Neuronal stem cell (in vitro differentiated cells): Measurements from ENCODE around the gene PTGR3.

ENCODE experiments used
- DNase-seq: peaks from one replicate; pipeline ENCODE4 v3.0.0-alpha.2; 2013; ENCODE audit warnings: low spot score
- H2AFZ ChIP-seq: one replicate; pipeline ENCODE4 v1.6.1; 2013; ENCODE audit warnings: mild to moderate bottlenecking, low read length, inconsistent platforms
- H2AK5ac ChIP-seq: 2 replicates; pipeline ENCODE4 v1.6.1; 2013; ENCODE audit warnings: low read depth, mild to moderate bottlenecking, inconsistent platforms, low read length, moderate library complexity, mixed read lengths
- H2BK120ac ChIP-seq: 2 replicates; pipeline ENCODE4 v1.6.1; 2013; ENCODE audit warnings: low read depth, mild to moderate bottlenecking, inconsistent platforms, low read length, moderate library complexity, mixed read lengths
- H2BK12ac ChIP-seq: one replicate; pipeline ENCODE4 v1.6.1; 2013; ENCODE audit warnings: low read length, inconsistent platforms
- H2BK15ac ChIP-seq: 2 replicates; pipeline ENCODE4 v1.6.1; 2013; ENCODE audit warnings: mild to moderate bottlenecking, low read length, inconsistent platforms, mixed read lengths
- H2BK5ac ChIP-seq: one replicate; pipeline ENCODE4 v1.6.1; 2013; ENCODE audit warnings: inconsistent platforms, mild to moderate bottlenecking, low read length, moderate library complexity
- H3K14ac ChIP-seq: one replicate; pipeline ENCODE4 v1.6.1; 2013; ENCODE audit warnings: low read length, inconsistent platforms
- H3K18ac ChIP-seq: 2 replicates; pipeline ENCODE4 v1.6.1; 2013; ENCODE audit warnings: low read length, inconsistent platforms
- H3K23ac ChIP-seq: 2 replicates; pipeline ENCODE4 v1.6.1; 2013; ENCODE audit warnings: low read depth, mild to moderate bottlenecking, mixed read lengths, low read length, inconsistent platforms; ENCODE audit not compliant: poor library complexity
- H3K27ac ChIP-seq: replicated peaks from 3 replicates; pipeline ENCODE4 v1.5.1; 2013; ENCODE audit warnings: low read length, inconsistent platforms
- H3K27me3 ChIP-seq, 3 experiments: 2 replicates each; pipeline ENCODE4 v1.6.1; 2013; ENCODE audit warnings: low read length in 3 of 3, mild to moderate bottlenecking in 2 of 3, inconsistent platforms in 1 of 3, low read depth in 1 of 3, mixed read lengths in 1 of 3, moderate library complexity in 1 of 3; ENCODE audit not compliant: control insufficient read depth in 3 of 3, insufficient read depth in 3 of 3
- H3K36me3 ChIP-seq, 2 donors: replicated peaks in 1 of 2; 2 replicates each; pipeline ENCODE4 v1.6.1; 2013; ENCODE audit warnings: low read length in 2 of 2; ENCODE audit not compliant: control insufficient read depth in 2 of 2, insufficient read depth in 2 of 2
- H3K4ac ChIP-seq: 2 replicates; pipeline ENCODE4 v1.6.1; 2013; ENCODE audit warnings: inconsistent platforms, mild to moderate bottlenecking, low read length, moderate library complexity
- H3K4me1 ChIP-seq, 2 donors: 1 replicate in 1 of 2; 2 replicates in 1 of 2; pipeline ENCODE4 v1.6.1; 2013; ENCODE audit warnings: low read length in 2 of 2, low read depth in 1 of 2; ENCODE audit not compliant: control insufficient read depth in 2 of 2, insufficient read depth in 1 of 2
- H3K4me2 ChIP-seq: one replicate; pipeline ENCODE4 v1.6.1; 2013; ENCODE audit warnings: mild to moderate bottlenecking, low read length, inconsistent platforms; ENCODE audit not compliant: insufficient read depth, poor library complexity, severe bottlenecking
- H3K4me3 ChIP-seq, 2 donors: 2 replicates each; pipeline ENCODE4 v1.5.1; 2013; ENCODE audit warnings: low read length in 2 of 2, mild to moderate bottlenecking in 2 of 2, inconsistent platforms in 1 of 2, moderate library complexity in 1 of 2
- H3K79me1 ChIP-seq: one replicate; pipeline ENCODE4 v1.6.1; 2013; ENCODE audit warnings: low read depth, mild to moderate bottlenecking, inconsistent platforms, low read length, moderate library complexity
- H3K9ac ChIP-seq: one replicate; pipeline ENCODE4 v1.6.1; 2013; ENCODE audit warnings: mild to moderate bottlenecking, low read depth, low read length, inconsistent platforms; ENCODE audit not compliant: poor library complexity
- H3K9me3 ChIP-seq, 2 donors: replicated peaks in 1 of 2; 2 replicates each; pipeline versions ENCODE3 to v1.6.1; 2013; ENCODE audit warnings: low read length in 2 of 2, mild to moderate bottlenecking in 2 of 2, inconsistent platforms in 1 of 2, low read depth in 1 of 2, mixed read lengths in 1 of 2, moderate library complexity in 1 of 2; ENCODE audit not compliant: control insufficient read depth in 2 of 2, insufficient read depth in 1 of 2
- H4K8ac ChIP-seq: one replicate; pipeline ENCODE4 v1.6.1; 2013; ENCODE audit warnings: low read depth, mild to moderate bottlenecking, inconsistent platforms, low read length, moderate library complexity
- H4K91ac ChIP-seq: one replicate; pipeline ENCODE4 v1.6.1; 2013; ENCODE audit warnings: low read length, low read depth, mild to moderate bottlenecking, inconsistent platforms; ENCODE audit not compliant: poor library complexity
- WGBS, 2 donors: extraction: QIAGEN DNeasy Blood & Tissue Kit; methylation state at CpG; one replicate each; pipeline ENCODE4 v1.1.7; 2013; ENCODE audit warnings: missing lambda C conversion rate in 2 of 2, mixed read lengths in 1 of 2; ENCODE audit not compliant: insufficient read length in 2 of 2, insufficient replicate concordance in 1 of 2; ENCODE audit errors: extremely low coverage in 2 of 2; 5-methylcytosine and 5-hydroxymethylcytosine counted together

Gene PTGR3

GRCh38 chr18:75170022-75170789, 38.7 kb downstream of the PTGR3 start:
- Histone ChIP-seq H3K79me1 (no peaks in the 10 kb centered on the region), H3K9me3 (no peaks in the 10 kb centered on the region), H3K27ac (no peak overlapping the region), H3K9ac (no peak overlapping the region), H3K18ac (peak overlapping the region; percentile 83), H2AFZ (no peak overlapping the region), H2BK5ac (no peak overlapping the region), H4K91ac (no peak overlapping the region), H3K27me3 (peaks cover 0 to 15% (median 0%) of the 10 kb centered on the region in 3 experiments), H3K23ac (peak overlapping the region; percentile 16), H3K4me3 (no peak overlapping the region), H3K4me2 (no peak overlapping the region), H3K4ac (no peak overlapping the region), H4K8ac (no peak overlapping the region), H2BK15ac (no peak overlapping the region), H2BK120ac (no peak overlapping the region), H3K14ac (peak overlapping the region; percentile 42), H2BK12ac (no peak overlapping the region), H2AK5ac (peak overlapping the region; percentile 34), H3K36me3 (no peaks in the 10 kb centered on the region), H3K4me1 (peaks cover 0 to 8% of the 10 kb centered on the region in 2 donors)
- DNase-seq = no peak
- no CpG with 5 or more reads among the region's 34 CpGs for WGBS, 2 donors

GRCh38 chr18:75169411-75169810, 39.5 kb downstream of the PTGR3 start:
- no peak for DNase-seq
- Histone ChIP-seq H3K9me3 (no peaks in the 10 kb centered on the region), H2BK5ac (no peak overlapping the region), H3K14ac (no peak overlapping the region), H3K36me3 (no peaks in the 10 kb centered on the region), H3K4me2 (no peak overlapping the region), H3K4me3 (no peak overlapping the region), H2BK12ac (no peak overlapping the region), H4K91ac (no peak overlapping the region), H3K4me1 (peaks cover 0 to 8% of the 10 kb centered on the region in 2 donors), H3K18ac (no peak overlapping the region), H2AFZ (no peak overlapping the region), H3K27ac (no peak overlapping the region), H3K4ac (no peak overlapping the region), H3K23ac (no peak overlapping the region), H2BK15ac (no peak overlapping the region), H3K79me1 (no peaks in the 10 kb centered on the region), H4K8ac (no peak overlapping the region), H3K27me3 (peaks cover 0 to 13% (median 0%) of the 10 kb centered on the region in 3 experiments), H2AK5ac (no peak overlapping the region), H2BK120ac (no peak overlapping the region), H3K9ac (no peak overlapping the region)
- WGBS, 2 donors = no CpG with 5 or more reads among the region's 9 CpGs

- no peaks in the 10 kb centered on the region for H3K9me3 ChIP-seq
- no peak overlapping the region for H2BK12ac ChIP-seq
- H2AFZ ChIP-seq = no peak overlapping the region
- WGBS, 2 donors = no CpG with 5 or more reads among the region's 7 CpGs
- no peaks in the 10 kb centered on the region for H3K79me1 ChIP-seq
- no peak overlapping the region for H3K4ac ChIP-seq
- H2BK5ac ChIP-seq = no peak overlapping the region
- H3K23ac ChIP-seq = no peak overlapping the region
- H4K8ac ChIP-seq = no peak overlapping the region
- no peak overlapping the region for H3K4me3 ChIP-seq
- no peak overlapping the region for H3K4me2 ChIP-seq
- H3K27ac ChIP-seq = no peak overlapping the region
- H3K27me3 ChIP-seq = peaks cover 0 to 11% (median 0%) of the 10 kb centered on the region in 3 experiments
- no peak overlapping the region for H4K91ac ChIP-seq
- H3K9ac ChIP-seq = no peak overlapping the region
- no peaks in the 10 kb centered on the region for H3K36me3 ChIP-seq
- no peak overlapping the region for H2BK15ac ChIP-seq
- no peak overlapping the region for H2BK120ac ChIP-seq
- H3K14ac ChIP-seq = no peak overlapping the region
- H3K4me1 ChIP-seq = peaks cover 0 to 8% of the 10 kb centered on the region in 2 donors
- no peak for DNase-seq
- no peak overlapping the region for H3K18ac ChIP-seq
- no peak overlapping the region for H2AK5ac ChIP-seq
These were observed 40.3 kb downstream of the PTGR3 start for GRCh38 chr18:75168619-75169018.

- Histone ChIP-seq H2BK120ac (no peak overlapping the region), H3K14ac (no peak overlapping the region)
These were observed 41.0 kb downstream of the PTGR3 start for GRCh38 chr18:75167759-75168618.

More at GRCh38 chr18:75167759-75168618, 41.0 kb downstream of the PTGR3 start:
- Histone ChIP-seq H3K4ac (no peak overlapping the region), H2AFZ (no peak overlapping the region), H3K79me1 (no peaks in the 10 kb centered on the region), H2AK5ac (no peak overlapping the region), H3K18ac (no peak overlapping the region), H2BK5ac (no peak overlapping the region), H3K23ac (no peak overlapping the region), H4K8ac (no peak overlapping the region), H3K27ac (no peak overlapping the region), H3K4me2 (no peak overlapping the region), H3K9me3 (no peaks in the 10 kb centered on the region), H3K27me3 (peaks cover 0 to 11% (median 0%) of the 10 kb centered on the region in 3 experiments), H2BK12ac (no peak overlapping the region), H3K4me1 (peaks cover 0 to 5% of the 10 kb centered on the region in 2 donors), H3K4me3 (no peak overlapping the region), H3K9ac (no peak overlapping the region), H3K36me3 (no peaks in the 10 kb centered on the region), H4K91ac (no peak overlapping the region), H2BK15ac (no peak overlapping the region)
- no peak for DNase-seq
- no CpG with 5 or more reads among the region's 33 CpGs for WGBS, 2 donors
